Measurements from ENCODE around the gene EPS15. TPM values are rescaled to one million over a fixed set of nuclear protein-coding genes. Genes with fewer than 3 reads are reported as not detected.

Gene EPS15
- total RNA-seq, 2 donors from 2014 or later: 50.0 to 54.7 TPM

Other genes with a start within 250 kb of the EPS15 start
- 10 to 100 TPM; 14.9 to 33.7 TPM for gene TTC39A, start 188.7 kb downstream of the EPS15 start, total RNA-seq
- 10 to 100 TPM; 60.0 to 60.8 TPM for gene OSBPL9, start 97.8 kb upstream of the EPS15 start, total RNA-seq

All from right atrium auricular region (tissue), 2 donors.